Measurements from ENCODE around the gene IQSEC1. TPM values are rescaled to one million over a fixed set of nuclear protein-coding genes. Genes with fewer than 3 reads are reported as not detected.

IQSEC1 gene
- total and polyA plus RNA-seq, 2 of the 8 experiments (the other 6 are each of a cell fraction or from before 2014, with no cell fraction given), result 6.8 to 28.8 TPM

- H3K56ac ChIP-seq (replicated peaks; ENCODE audit: insufficient read length, low read depth, low read length), result peak overlapping the region; percentile 13
- peak overlapping the region; percentile 90 to 95 for H3K4me2 ChIP-seq (ENCODE audit: insufficient read depth in 1 of 2, low read depth in 2 of 2, low read length in 2 of 2)
- peaks cover 15% of the 10 kb centered on the region for H3K79me1 ChIP-seq (ENCODE audit: low read depth, low read length)
- peaks cover 2 to 24% (median 7%) of the 10 kb centered on the region in 4 experiments; a peak in 6 of 7 replicates for H3K4me1 ChIP-seq (replicated peaks in 1 of 4; ENCODE audit: control insufficient read depth in 3 of 4, insufficient read depth in 4 of 4, low read length in 3 of 4)
- no peak overlapping the region for H4K5ac ChIP-seq (ENCODE audit: insufficient read length, low read depth, low read length)
- no peak overlapping the region for H2AK5ac ChIP-seq (ENCODE audit: low read depth, low read length)
- peak overlapping the region; percentile 79 for H3K14ac ChIP-seq (ENCODE audit: insufficient read length)
- peak overlapping the region; percentile 80 for H4K8ac ChIP-seq (ENCODE audit: extremely low read depth, insufficient read depth, low read length)
- peaks cover 4 to 26% of the 10 kb centered on the region in 2 experiments for H4K20me1 ChIP-seq (replicated peaks in 1 of 2; ENCODE audit: control insufficient read depth in 1 of 2, insufficient read depth in 2 of 2, low read length in 2 of 2)
- H2AFZ ChIP-seq (ENCODE audit: low read length), result no peak overlapping the region
- H2BK15ac ChIP-seq (ENCODE audit: low read length), result no peak overlapping the region
- no peak overlapping the region for H2BK20ac ChIP-seq (ENCODE audit: low read length)
- H3K36me3 ChIP-seq (ENCODE audit: control insufficient read depth in 2 of 4, insufficient read depth in 4 of 4, low read length in 3 of 4), result no peaks in the 10 kb centered on the region
- DNase-seq (ENCODE audit: low read depth in 1 of 2, low spot score in 2 of 2), result no peak
- peaks cover 0 to 12% (median 2%) of the 10 kb centered on the region in 4 experiments; a peak in 5 of 7 replicates for H3K27me3 ChIP-seq (replicated peaks in 1 of 4; ENCODE audit: control insufficient read depth in 3 of 4, extremely low read depth in 1 of 4, insufficient read depth in 3 of 4, low read length in 3 of 4)
- ChIA-PET CTCF (ENCODE audit: partially characterized antibody) (interaction anchor here (0.5 to 25.8 kb wide), 9 partner anchors 18 to 139 kb away, joined by 3 to 267 read pairs (median 4); no protein-coding TSS in a partner anchor), POLR2A (ENCODE audit: partially characterized antibody) (interaction anchor here (0.8 to 3.6 kb wide), 6 partner anchors 8 to 66 kb away, joined by 3 to 15 read pairs (median 5); no protein-coding TSS in a partner anchor)
- 31% methylated on average over 8 of the region's 56 CpGs; no CpG with 5 or more reads in 1 of the 2 experiments for WGBS, 2 experiments (ENCODE audit: extremely low coverage in 1 of 2, insufficient coverage in 1 of 2, insufficient read length in 1 of 2, insufficient replicate concordance in 2 of 2, low coverage in 1 of 2, low lambda C conversion rate in 2 of 2, missing lambda C conversion rate in 1 of 2)
- peaks cover 5% of the 10 kb centered on the region for H3K23me2 ChIP-seq (ENCODE audit: low read depth, low read length)
- peak overlapping the region; percentile 56 to 80 (median 62) for H3K9ac ChIP-seq (replicated peaks in 1 of 4; ENCODE audit: extremely low read depth in 1 of 4, low read depth in 3 of 4, low read length in 3 of 4)
- no peak overlapping the region; the same call in 1 of the 2 replicates for H3K27ac ChIP-seq (ENCODE audit: low read depth, low read length)
- no peak overlapping the region for H2BK120ac ChIP-seq (replicated peaks; ENCODE audit: low read depth, low read length)
- no peak overlapping the region; the same call in 1 of the 2 replicates for H2BK5ac ChIP-seq (ENCODE audit: low read depth, low read length)
- no peak overlapping the region for H2BK12ac ChIP-seq (ENCODE audit: low read depth, low read length)
- H3K4me3 ChIP-seq (ENCODE audit: extremely low read depth in 1 of 4, insufficient read depth in 2 of 4, low read depth in 3 of 4, low read length in 4 of 4), result peak overlapping the region; percentile 52 to 87 (median 63)
- no peak for FAIRE-seq
- no peak overlapping the region for H3K23ac ChIP-seq (ENCODE audit: insufficient read length)
- no peak overlapping the region for H4K91ac ChIP-seq (replicated peaks; ENCODE audit: insufficient read length, low read length)
- H3K18ac ChIP-seq (ENCODE audit: extremely low read depth, low read length), result peak overlapping the region; percentile 55; the same call in 1 of the 2 replicates
- H3K4ac ChIP-seq (replicated peaks; ENCODE audit: insufficient read length, low read depth, low read length), result peak overlapping the region; percentile 82
- H3K9me3 ChIP-seq (ENCODE audit: insufficient read depth in 2 of 2, low read depth in 1 of 2, low read length in 1 of 2), result no peaks in the 10 kb centered on the region
- H3K79me2 ChIP-seq (ENCODE audit: control insufficient read depth in 1 of 2, insufficient read depth in 2 of 2, low read length in 2 of 2), result peaks cover 0 to 31% of the 10 kb centered on the region in 2 experiments; a peak in 2 of 4 replicates
- no peak for TF ChIP-seq RBBP5 (IDR thresholded peaks at IDR 0.05; ENCODE audit: borderline replicate concordance, low read depth, low read length)
- no peak for TF ChIP-seq CREB1 (IDR thresholded peaks at IDR 0.05)
- TF ChIP-seq USF2 (IDR thresholded peaks at IDR 0.05; ENCODE audit: low read length), result no peak
- peak; percentile 69 for TF ChIP-seq PHF8 (conservative IDR thresholded peaks at IDR 0.05; ENCODE audit: low read depth, low read length)
- TF ChIP-seq GABPA (IDR thresholded peaks at IDR 0.05; ENCODE audit: borderline replicate concordance, insufficient read depth, low read length), result no peak
- TF ChIP-seq MAX (IDR thresholded peaks at IDR 0.05), result peak; percentile 46; the same call in 1 of the 2 replicates
- 0 out of 4 replicates have a peak, but pooled peaks have one; percentile 23 to 32 for TF ChIP-seq SIN3A (conservative IDR thresholded peaks at IDR 0.05 in 1 of 2, IDR thresholded peaks at IDR 0.05 in 1 of 2; ENCODE audit: low read depth in 1 of 2, low read length in 2 of 2)
- TF ChIP-seq RAD21 (IDR thresholded peaks at IDR 0.05 in 1 of 2, conservative IDR thresholded peaks at IDR 0.05 in 1 of 2; ENCODE audit: low read depth in 2 of 2, low read length in 2 of 2), result no peak
These were observed 106.2 kb downstream of the IQSEC1 start for GRCh38 chr3:12966847-12967605.
